Ectodermal cell (in vitro differentiated cells): ENCODE results near the gene SYT3.
"Not testable (repeated sequence)": the region's sequence is repeated elsewhere in the genome, so short reads cannot be mapped to it uniquely, and the experiment has no call there.

Experiments used
- H3K27ac ChIP-seq: 2 replicates; pipeline ENCODE4 v1.7.0; 2013; ENCODE audit warnings: mild to moderate bottlenecking, low read depth, low read length; ENCODE audit not compliant: insufficient read depth, poor library complexity, severe bottlenecking
- H3K27me3 ChIP-seq: 2 replicates; pipeline ENCODE4 v1.7.0; 2013; ENCODE audit warnings: mild to moderate bottlenecking, low read length; ENCODE audit not compliant: insufficient read depth, control insufficient read depth, poor library complexity, severe bottlenecking
- H3K36me3 ChIP-seq: one replicate; pipeline ENCODE4 v1.7.0; 2013; ENCODE audit warnings: low read length; ENCODE audit not compliant: control insufficient read depth, insufficient read depth
- H3K4me1 ChIP-seq: one replicate; pipeline ENCODE4 v1.7.0; 2013; ENCODE audit warnings: low read length; ENCODE audit not compliant: control insufficient read depth, insufficient read depth
- H3K4me3 ChIP-seq: 2 replicates; pipeline ENCODE4 v1.7.0; 2013; ENCODE audit warnings: low read depth, low read length, control low read depth; ENCODE audit not compliant: insufficient read depth
- H3K9me3 ChIP-seq: 2 replicates; pipeline ENCODE4 v1.7.0; 2013; ENCODE audit warnings: mild to moderate bottlenecking, low read length, moderate library complexity; ENCODE audit not compliant: control insufficient read depth
- WGBS, 2 experiments: methylation state at CpG; one replicate each; pipeline ENCODE4 v1.1.7; 2013; ENCODE audit warnings: missing lambda C conversion rate in 2 of 2; 5-methylcytosine and 5-hydroxymethylcytosine counted together

The SYT3 gene

DNA sequence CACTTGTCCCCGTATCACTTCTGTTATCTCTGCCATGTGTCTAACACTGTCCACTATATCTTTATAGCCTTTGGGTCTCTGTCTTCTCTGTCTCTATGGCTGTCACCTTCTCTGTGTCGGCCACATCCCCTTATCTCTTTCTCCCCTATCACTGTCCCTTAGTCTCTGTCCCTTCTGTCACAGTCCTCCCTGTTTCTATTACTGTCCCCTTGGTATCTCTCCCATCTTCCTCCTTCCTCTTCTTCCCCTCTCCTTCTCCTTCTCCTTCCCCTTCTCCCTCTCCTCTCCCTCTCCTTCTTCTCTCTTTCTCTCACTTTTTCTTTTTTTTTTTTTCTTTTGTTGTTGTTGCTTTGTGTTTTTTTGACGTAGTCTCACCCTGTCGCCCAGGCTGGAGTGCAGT, 36.7 kb downstream of the SYT3 start:
- Histone ChIP-seq H3K4me1 (no peaks in the 10 kb centered on the region), H3K9me3 (no peaks in the 10 kb centered on the region), H3K27me3 (peaks cover 23% of the 10 kb centered on the region), H3K36me3 (no peaks in the 10 kb centered on the region), H3K27ac (no peak overlapping the region), H3K4me3 (no peak overlapping the region)
- WGBS, 2 experiments = 81 to 89% methylated on average over 4 of the region's 4 CpGs

- WGBS, 2 experiments = 82 to 83% methylated on average over 5 of the region's 6 CpGs
- Histone ChIP-seq H3K27ac (no peak overlapping the region), H3K36me3 (no peaks in the 10 kb centered on the region), H3K27me3 (peaks cover 21% of the 10 kb centered on the region), H3K9me3 (no peaks in the 10 kb centered on the region), H3K4me1 (no peaks in the 10 kb centered on the region), H3K4me3 (no peak overlapping the region)
Measured at GRCh38 chr19:50602496-50602895, 37.2 kb downstream of the SYT3 start.

- Histone ChIP-seq H3K9me3 (no peaks in the 10 kb centered on the region), H3K27ac (no peak overlapping the region), H3K4me3 (no peak overlapping the region), H3K36me3 (no peaks in the 10 kb centered on the region), H3K4me1 (no peaks in the 10 kb centered on the region), H3K27me3 (peaks cover 16% of the 10 kb centered on the region)
- 87% methylated on average over 5 of the region's 5 CpGs for whole genome bisulfite sequencing, 2 experiments
Measured at GRCh38 chr19:50602089-50602422, 37.6 kb downstream of the SYT3 start.

DNA sequence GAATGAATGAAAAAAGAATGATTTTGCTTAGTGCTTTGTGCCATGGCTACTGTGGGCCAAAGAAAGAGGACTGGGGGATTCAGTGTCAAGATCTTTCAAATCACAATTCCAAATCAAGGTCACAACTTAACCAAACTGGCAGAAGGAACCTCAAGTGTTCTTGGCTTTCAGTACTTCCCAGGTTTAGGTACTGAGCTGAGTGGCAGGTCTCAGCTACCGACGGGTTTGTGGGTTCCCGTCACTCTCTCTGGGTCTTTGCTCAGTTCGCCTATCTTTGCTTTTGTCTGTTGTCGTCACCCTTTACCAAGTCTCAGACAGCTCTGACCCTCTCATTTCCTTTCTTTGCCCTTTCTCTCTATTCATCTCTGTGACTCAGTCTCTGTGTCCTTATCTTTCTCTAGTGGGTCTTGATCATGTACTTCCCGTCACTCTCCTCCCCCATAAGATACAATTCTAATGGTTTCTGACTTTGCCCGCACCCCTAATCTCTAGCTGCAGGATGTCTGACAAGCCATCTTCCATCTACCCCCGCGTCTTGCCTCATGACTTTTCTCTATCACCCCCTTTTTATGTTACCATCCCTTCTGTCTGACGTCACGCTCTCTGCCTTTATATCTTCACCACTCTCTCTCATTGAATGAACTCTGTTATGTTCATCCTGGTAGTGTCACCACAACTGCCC, 38.1 kb downstream of the SYT3 start:
- Histone ChIP-seq H3K27ac (no peak overlapping the region), H3K27me3 (peaks cover 11% of the 10 kb centered on the region), H3K4me3 (no peak overlapping the region), H3K9me3 (no peaks in the 10 kb centered on the region), H3K36me3 (no peaks in the 10 kb centered on the region), H3K4me1 (no peaks in the 10 kb centered on the region)
- 83 to 86% methylated on average over 11 of the region's 11 CpGs for WGBS, 2 experiments

DNA sequence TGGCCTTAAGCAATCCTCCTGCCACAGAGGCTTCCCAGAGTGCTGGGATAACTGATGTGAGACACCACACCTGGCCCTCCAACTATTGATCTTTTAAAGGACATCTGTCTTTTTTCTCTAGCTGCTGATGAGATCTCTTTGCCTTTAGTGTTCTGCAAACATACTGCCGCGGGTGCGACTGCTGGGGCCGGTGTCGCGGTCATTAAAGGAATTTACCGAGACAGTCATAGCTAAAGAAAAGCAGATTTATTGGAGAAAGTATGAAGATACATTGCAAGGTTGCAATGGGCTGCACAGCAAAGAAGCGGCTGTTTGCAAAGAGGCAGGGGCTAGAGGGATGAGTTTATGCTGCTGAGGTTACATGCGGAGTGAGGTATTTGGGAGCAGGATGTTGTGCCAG, 40.3 kb downstream of the SYT3 start:
- 90 to 94% methylated on average over 9 of the region's 9 CpGs for WGBS, 2 experiments
- H3K4me3 ChIP-seq = no peak overlapping the region
- H3K36me3 ChIP-seq = no peaks in the 10 kb centered on the region

GRCh38 chr19:50590191-50590590, 49.5 kb downstream of the SYT3 start:
- Histone ChIP-seq H3K4me3 (no peak overlapping the region), H3K27me3 (no peaks in the 10 kb centered on the region), H3K36me3 (no peaks in the 10 kb centered on the region), H3K9me3 (no peaks in the 10 kb centered on the region), H3K27ac (no peak overlapping the region), H3K4me1 (no peaks in the 10 kb centered on the region)
- 68 to 78% methylated on average over 3 of the region's 3 CpGs for WGBS, 2 experiments

More for the DNA sequence above, 40.3 kb downstream of the SYT3 start:
- no peak overlapping the region for H3K27ac ChIP-seq
- peaks cover 8% of the 10 kb centered on the region for H3K27me3 ChIP-seq
- H3K9me3 ChIP-seq = no peaks in the 10 kb centered on the region
- no peaks in the 10 kb centered on the region for H3K4me1 ChIP-seq

GRCh38 chr19:50581795-50582660, 57.7 kb downstream of the SYT3 start:
- H3K4me3 ChIP-seq, H3K27ac ChIP-seq, H3K4me1 ChIP-seq, H3K27me3 ChIP-seq, H3K36me3 ChIP-seq, H3K9me3 ChIP-seq: not testable (repeated sequence)
- 81 to 88% methylated on average over 19 of the region's 24 CpGs for whole genome bisulfite sequencing, 2 experiments

GRCh38 chr19:50580970-50581634, 58.6 kb downstream of the SYT3 start:
- WGBS, 2 experiments = 88 to 89% methylated on average over 13 of the region's 13 CpGs
- no peak overlapping the region for H3K27ac ChIP-seq

GRCh38 chr19:50580240-50580639, 59.4 kb downstream of the SYT3 start:
- no peak overlapping the region for H3K27ac ChIP-seq
- WGBS, 2 experiments = 89 to 93% methylated on average over 6 of the region's 6 CpGs
- H3K27me3 ChIP-seq = no peaks in the 10 kb centered on the region
- H3K36me3 ChIP-seq = no peaks in the 10 kb centered on the region
- H3K9me3 ChIP-seq = peaks cover 2% of the 10 kb centered on the region
- H3K4me1 ChIP-seq = no peaks in the 10 kb centered on the region
- no peak overlapping the region for H3K4me3 ChIP-seq

More at GRCh38 chr19:50580970-50581634, 58.6 kb downstream of the SYT3 start:
- H3K4me1 ChIP-seq = no peaks in the 10 kb centered on the region
- H3K27me3 ChIP-seq = no peaks in the 10 kb centered on the region
- no peaks in the 10 kb centered on the region for H3K36me3 ChIP-seq
- H3K4me3 ChIP-seq = no peak overlapping the region
- peaks cover 2% of the 10 kb centered on the region for H3K9me3 ChIP-seq

GRCh38 chr19:50576769-50577168, 62.9 kb downstream of the SYT3 start:
- not testable (repeated sequence) for H3K9me3 ChIP-seq, H3K4me1 ChIP-seq, H3K27me3 ChIP-seq, H3K36me3 ChIP-seq, H3K27ac ChIP-seq, H3K4me3 ChIP-seq
- 69 to 76% methylated on average over 3 of the region's 3 CpGs for WGBS, 2 experiments
